Common myeloid progenitor, CD34-positive (primary cell): Measurements from ENCODE around the gene CRP.
"Not testable (repeated sequence)": the region's sequence is repeated elsewhere in the genome, so short reads cannot be mapped to it uniquely, and the experiment has no call there.

Source experiments
- CTCF ChIA-PET: fragments of 350-600 bp; sonication (Branson Sonifier 250); formaldehyde crosslinking; loops from one replicate; lab custom pipeline; 2021; ENCODE audit warnings: antibody characterized with exemption; lab: Charles Lee
- POLR2A ChIA-PET: fragments of 350-600 bp; sonication (Branson Sonifier 250); formaldehyde crosslinking; loops from one replicate; lab custom pipeline; 2021; ENCODE audit warnings: antibody characterized with exemption; lab: Charles Lee
- DNase-seq, 3 donors: peaks; one replicate each; pipeline versions ENCODE4 v3.0.0 to v3.0.0-alpha.2; 2013
- H3K27ac ChIP-seq, 2 experiments: 1 replicate in 1 of 2; 2 replicates in 1 of 2; pipeline ENCODE4 v1.7.0; 2013; ENCODE audit warnings: inconsistent platforms in 2 of 2, low read length in 2 of 2, mild to moderate bottlenecking in 2 of 2, low read depth in 1 of 2, moderate library complexity in 1 of 2; ENCODE audit not compliant: severe bottlenecking in 2 of 2, insufficient read depth in 1 of 2, poor library complexity in 1 of 2
- H3K27me3 ChIP-seq, 5 experiments: replicated peaks in 2 of 5; 1 replicate in 3 of 5; 2 replicates in 2 of 5; pipeline versions ENCODE4 v1.6.1 to v1.7.0; 2013; ENCODE audit warnings: low read length in 4 of 5, mild to moderate bottlenecking in 2 of 5, moderate library complexity in 2 of 5, inconsistent platforms in 1 of 5; ENCODE audit not compliant: insufficient read depth in 5 of 5, control insufficient read depth in 4 of 5
- H3K36me3 ChIP-seq, 4 experiments: 1 replicate in 2 of 4; 2 replicates in 2 of 4; pipeline versions ENCODE4 v1.6.1 to v1.7.0; 2013; ENCODE audit warnings: low read length in 3 of 4, control low read depth in 1 of 4, mild to moderate bottlenecking in 1 of 4; ENCODE audit not compliant: control insufficient read depth in 4 of 4, insufficient read depth in 4 of 4
- H3K4me1 ChIP-seq, 4 experiments: 1 replicate in 3 of 4; 2 replicates in 1 of 4; pipeline versions ENCODE4 v1.6.1 to v1.7.1; 2013; ENCODE audit warnings: low read length in 3 of 4, mild to moderate bottlenecking in 3 of 4, control low read depth in 1 of 4, inconsistent platforms in 1 of 4, moderate library complexity in 1 of 4; ENCODE audit not compliant: control insufficient read depth in 4 of 4, insufficient read depth in 4 of 4; ENCODE audit errors: control extremely low read depth in 1 of 4
- H3K4me3 ChIP-seq, 7 experiments: 1 replicate in 4 of 7; 2 replicates in 3 of 7; pipeline versions ENCODE4 v1.5.1 to v1.7.0; 2013; ENCODE audit warnings: mild to moderate bottlenecking in 7 of 7, low read length in 6 of 7, moderate library complexity in 6 of 7, inconsistent platforms in 2 of 7, low read depth in 2 of 7, control low read depth in 1 of 7; ENCODE audit not compliant: insufficient read depth in 4 of 7, control insufficient read depth in 1 of 7; ENCODE audit errors: extremely low read depth in 1 of 7
- H3K9me3 ChIP-seq, 5 experiments: 1 replicate in 4 of 5; 2 replicates in 1 of 5; pipeline versions ENCODE4 v1.6.1 to v1.7.1; 2013; ENCODE audit warnings: low read length in 4 of 5, mild to moderate bottlenecking in 2 of 5, inconsistent platforms in 1 of 5, low read depth in 1 of 5, moderate library complexity in 1 of 5; ENCODE audit not compliant: control insufficient read depth in 4 of 5, insufficient read depth in 2 of 5; ENCODE audit errors: control extremely low read depth in 1 of 5
- WGBS: methylation state at CpG from one replicate; pipeline ENCODE4 v1.1.5; 2013; ENCODE audit not compliant: insufficient coverage; 5-methylcytosine and 5-hydroxymethylcytosine counted together

CRP gene

DNA sequence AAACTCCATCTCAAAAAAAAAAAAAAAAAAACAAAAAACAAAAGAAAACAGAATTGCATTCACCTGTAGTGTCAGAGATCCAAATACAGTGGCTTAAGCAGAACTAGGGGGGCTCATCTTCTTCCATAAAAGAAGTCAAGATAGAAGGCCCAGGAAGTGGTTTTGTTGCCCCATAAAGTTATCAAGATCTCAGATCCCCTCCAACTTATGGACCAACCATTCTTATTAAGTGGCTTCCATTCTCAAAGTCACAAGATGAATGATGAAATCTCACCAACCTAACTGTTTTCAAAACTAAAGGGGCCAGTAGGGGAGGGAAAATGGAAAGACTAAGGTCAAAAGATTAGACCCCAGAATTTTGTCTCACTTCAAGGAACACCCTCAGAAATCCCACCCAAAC lies 36.2 kb upstream of the CRP start:
- CTCF ChIA-PET, result interaction anchor here (0.7 kb wide), 1 partner anchor 39 kb away, joined by 3 read pairs; no protein-coding TSS in a partner anchor
- Histone ChIP-seq H3K4me3 (no peak overlapping the region), H3K4me1 (peaks cover 3 to 21% (median 9%) of the 10 kb centered on the region in 4 experiments), H3K27me3 (no peaks in the 10 kb centered on the region), H3K36me3 (no peaks in the 10 kb centered on the region), H3K9me3 (no peaks in the 10 kb centered on the region), H3K27ac (no peak overlapping the region)
- DNase-seq, result no peak
- POLR2A ChIA-PET, result no interaction called here

GRCh38 chr1:159749630-159750029 lies 35.2 kb upstream of the CRP start:
- POLR2A ChIA-PET, result no interaction called here
- Histone ChIP-seq H3K27ac (no peak overlapping the region), H3K36me3 (no peaks in the 10 kb centered on the region), H3K4me3 (no peak overlapping the region), H3K9me3 (no peaks in the 10 kb centered on the region), H3K27me3 (no peaks in the 10 kb centered on the region), H3K4me1 (peaks cover 0 to 18% (median 9%) of the 10 kb centered on the region in 4 experiments)
- CTCF ChIA-PET, result no interaction called here
- 100% methylated on average over 1 of the region's 2 CpGs for WGBS
- no peak for DNase-seq

- ChIA-PET CTCF (interaction anchor here (1.1 kb wide), 1 partner anchor 27 kb away, joined by 3 read pairs; no protein-coding TSS in a partner anchor), POLR2A (no interaction called here)
- Histone ChIP-seq H3K4me3 (peak overlapping the region in 1 of 7 experiments; percentile 11), H3K4me1 (peaks cover 0 to 20% (median 9%) of the 10 kb centered on the region in 4 experiments), H3K36me3 (no peaks in the 10 kb centered on the region), H3K9me3 (peaks cover 0 to 2% (median 0%) of the 10 kb centered on the region in 5 experiments), H3K27ac (no peak overlapping the region), H3K27me3 (no peaks in the 10 kb centered on the region)
- WGBS, result 100% methylated on average over 1 of the region's 1 CpG
- no peak for DNase-seq
These were observed 34.0 kb upstream of the CRP start for GRCh38 chr1:159748370-159748769.

DNA sequence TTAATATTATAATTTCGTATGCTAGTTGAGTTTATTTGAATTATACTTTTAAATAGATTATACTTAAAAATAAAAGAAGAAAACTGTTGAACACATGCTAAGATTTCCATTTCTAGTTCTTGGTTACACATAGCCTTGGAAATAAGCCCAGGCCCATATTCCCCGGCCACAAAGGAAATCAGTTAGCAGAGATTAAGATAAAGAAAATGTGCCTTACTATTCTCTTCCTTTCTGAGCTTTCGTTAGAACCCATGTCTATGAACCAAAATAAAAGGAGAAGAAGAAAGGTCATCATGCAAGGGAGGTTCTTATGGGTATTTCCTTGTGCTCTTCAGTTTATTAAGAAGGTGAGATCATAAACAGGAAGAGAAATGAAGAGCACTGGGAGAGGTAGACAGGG lies 32.3 kb upstream of the CRP start:
- POLR2A ChIA-PET, result no interaction called here
- Histone ChIP-seq H3K27ac (no peak overlapping the region), H3K4me3 (no peak overlapping the region), H3K4me1 (peaks cover 0 to 20% (median 9%) of the 10 kb centered on the region in 4 experiments), H3K27me3 (no peaks in the 10 kb centered on the region), H3K9me3 (peaks cover 0 to 2% (median 0%) of the 10 kb centered on the region in 5 experiments), H3K36me3 (no peaks in the 10 kb centered on the region)
- CTCF ChIA-PET, result interaction anchor here (0.8 to 1.0 kb wide), 2 partner anchors 10 to 11 kb away, joined by 3 read pairs; no protein-coding TSS in a partner anchor
- DNase-seq, result peak; percentile 69 to 88 (median 87)
- WGBS, result no CpG with 5 or more reads among the region's 3 CpGs

DNA sequence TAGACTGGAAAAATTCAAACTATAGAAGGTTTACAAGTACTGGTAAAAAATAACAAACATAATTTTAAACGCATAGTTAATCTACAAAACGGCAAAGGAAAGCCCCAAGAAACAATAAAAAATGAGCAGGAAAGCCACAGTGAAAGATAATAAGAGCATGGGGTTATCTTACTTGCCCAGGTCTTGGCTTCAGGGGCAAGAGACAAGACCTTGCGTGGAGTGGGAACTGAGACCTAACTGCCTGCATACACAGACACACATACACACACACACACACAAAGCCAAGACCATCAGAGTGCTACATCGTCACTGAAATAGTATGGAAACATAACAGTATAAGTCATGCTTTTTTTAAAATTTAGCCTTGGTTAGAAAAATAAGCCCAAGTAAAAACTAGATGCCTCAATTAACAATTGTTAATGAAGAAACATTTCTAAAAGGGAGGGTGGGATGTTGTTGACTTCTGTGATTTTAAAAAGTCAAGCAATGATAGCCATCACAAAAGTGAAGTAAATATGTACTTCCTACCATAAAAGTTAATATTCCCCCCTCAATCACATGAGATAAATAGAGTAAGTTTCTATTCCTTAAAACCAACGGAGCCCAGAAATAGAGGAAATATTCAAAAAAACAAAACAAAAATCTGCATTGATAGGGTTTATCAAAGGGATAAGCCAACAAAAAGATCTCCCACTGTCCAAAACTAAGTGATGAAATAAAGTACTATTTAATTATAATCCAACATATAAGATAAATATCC lies 29.4 kb upstream of the CRP start:
- Histone ChIP-seq H3K27ac (peak overlapping the region in 1 of 2 experiments; percentile 29), H3K4me1 (peaks cover 0 to 20% (median 9%) of the 10 kb centered on the region in 4 experiments), H3K9me3 (peaks cover 0 to 2% (median 0%) of the 10 kb centered on the region in 5 experiments), H3K27me3 (no peaks in the 10 kb centered on the region), H3K4me3 (no peak overlapping the region), H3K36me3 (no peaks in the 10 kb centered on the region)
- DNase-seq, result peak; percentile 64 to 88 (median 76)
- no CpG with 5 or more reads among the region's 5 CpGs for WGBS
- CTCF ChIA-PET, result no interaction called here
- POLR2A ChIA-PET, result no interaction called here

- Histone ChIP-seq H3K27me3 (no peaks in the 10 kb centered on the region), H3K9me3 (no peaks in the 10 kb centered on the region), H3K4me1 (peaks cover 0 to 2% (median 0%) of the 10 kb centered on the region in 4 experiments), H3K27ac (no peak overlapping the region), H3K36me3 (no peaks in the 10 kb centered on the region), H3K4me3 (no peak overlapping the region)
- DNase-seq, result peak; percentile 13 to 74 (median 61)
- POLR2A ChIA-PET, result no interaction called here
- CTCF ChIA-PET, result no interaction called here
- WGBS, result 100% methylated on average over 1 of the region's 4 CpGs
These were observed 23.0 kb upstream of the CRP start for GRCh38 chr1:159737238-159737916.

DNA sequence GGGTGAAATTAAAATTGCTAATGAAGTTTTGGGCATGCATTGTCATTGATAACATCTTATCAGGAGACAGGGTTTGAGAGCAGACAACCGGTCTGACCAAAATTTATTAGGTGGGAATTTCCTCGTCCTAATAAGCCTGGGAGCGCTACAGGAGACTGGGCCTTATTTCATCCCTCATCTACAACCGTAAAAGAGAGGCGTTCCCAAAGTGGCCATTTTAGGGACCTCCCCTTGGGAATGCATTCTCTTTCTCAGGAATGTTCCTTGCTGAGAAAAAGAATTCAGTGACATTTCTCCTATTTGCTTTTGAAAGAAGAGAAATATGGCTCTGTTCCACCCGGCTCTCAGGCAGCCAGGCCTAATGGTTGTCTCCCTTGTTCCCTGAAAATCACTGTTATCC lies 8.8 kb upstream of the CRP start:
- CTCF ChIA-PET, H3K27ac ChIP-seq, H3K36me3 ChIP-seq, DNase-seq, POLR2A ChIA-PET, H3K4me3 ChIP-seq, H3K4me1 ChIP-seq, H3K27me3 ChIP-seq: not testable (repeated sequence)
- 84% methylated on average over 4 of the region's 6 CpGs for WGBS
- peaks cover 2 to 33% (median 16%) of the 10 kb centered on the region in 5 experiments for H3K9me3 ChIP-seq
